HepG2 (cell line): ENCODE measurements around the gene TUBGCP4. TPM values are rescaled to one million over a fixed set of nuclear protein-coding genes. Genes with fewer than 3 reads are reported as not detected.

Source experiments
- ADNP ChIP-seq: sonication (generic); formaldehyde crosslinking; IDR thresholded peaks from 2 replicates; pipeline ENCODE4 v1.4.0; 2020; ENCODE audit warnings: missing genetic modification reagents
- BRD4 ChIP-seq: sonication (generic); formaldehyde crosslinking; IDR thresholded peaks from 2 replicates; pipeline ENCODE4 v1.4.0; 2020; ENCODE audit warnings: missing genetic modification reagents
- CBX2 ChIP-seq, 2 experiments: fragments of 200-600 bp in 1 of 2; sonication (generic); formaldehyde crosslinking in 1 of 2; IDR thresholded peaks; 2 replicates each; pipeline versions ENCODE4 v1.7.0 to v1.8.1; 2018 to 2022; ENCODE audit warnings: low read depth in 2 of 2, low read length in 1 of 2, mild to moderate bottlenecking in 1 of 2, missing genetic modification reagents in 1 of 2
- ELF1 ChIP-seq: sonication (generic); formaldehyde crosslinking; IDR thresholded peaks from 2 replicates; pipeline ENCODE4 v1.4.0; 2020; ENCODE audit warnings: missing genetic modification reagents
- HNF4G ChIP-seq, 2 experiments: sonication (generic) in 1 of 2; formaldehyde crosslinking in 1 of 2; IDR thresholded peaks; 2 replicates each; pipeline versions ENCODE4 v1.4.0 to v1.6.1; 2011 to 2020; ENCODE audit warnings: borderline replicate concordance in 2 of 2, low read depth in 2 of 2, mild to moderate bottlenecking in 2 of 2, low read length in 1 of 2, missing genetic modification reagents in 1 of 2, moderate library complexity in 1 of 2
- KLF6 ChIP-seq: IDR thresholded peaks from 2 replicates; pipeline ENCODE4 v1.8.0; 2016; ENCODE audit warnings: missing biosample characterization, missing genetic modification reagents
- MLXIP ChIP-seq: sonication (generic); formaldehyde crosslinking; IDR thresholded peaks from 2 replicates; pipeline ENCODE4 v1.9.0; 2021; ENCODE audit warnings: missing genetic modification reagents, borderline replicate concordance
- POLR2AphosphoS5 ChIP-seq: IDR thresholded peaks from 2 replicates; pipeline ENCODE4 v1.6.1; 2012; ENCODE audit warnings: low read depth, low read length
- ZBTB39 ChIP-seq: sonication (generic); formaldehyde crosslinking; IDR thresholded peaks from 2 replicates; pipeline ENCODE4 v1.5.0; 2020; ENCODE audit warnings: missing genetic modification reagents
- ZBTB43 ChIP-seq: sonication (generic); formaldehyde crosslinking; conservative IDR thresholded peaks from 2 replicates; pipeline ENCODE4 v1.4.0; 2020; ENCODE audit warnings: missing genetic modification reagents
- ZMAT5 ChIP-seq: sonication (generic); formaldehyde crosslinking; IDR thresholded peaks from 2 replicates; pipeline ENCODE4 v1.5.0; 2020; ENCODE audit warnings: mild to moderate bottlenecking, low read depth, missing genetic modification reagents, borderline replicate concordance
- ZNF383 ChIP-seq: sonication (generic); formaldehyde crosslinking; IDR thresholded peaks from 2 replicates; pipeline ENCODE4 v1.4.0; 2020; ENCODE audit warnings: missing genetic modification reagents, mild to moderate bottlenecking, borderline replicate concordance
- ZSCAN12 ChIP-seq: sonication (generic); formaldehyde crosslinking; IDR thresholded peaks from 2 replicates; pipeline ENCODE4 v1.9.0; 2021; ENCODE audit warnings: mild to moderate bottlenecking, missing genetic modification reagents
- ZSCAN29 ChIP-seq: sonication (generic); formaldehyde crosslinking; conservative IDR thresholded peaks from 2 replicates; pipeline ENCODE4 v1.4.0; 2020; ENCODE audit warnings: mild to moderate bottlenecking, missing genetic modification reagents
- polyA plus RNA-seq, 8 experiments: library from polyadenylated mRNA; depleted of rRNA in 3 of 8; stranded (reverse) in 7 of 8; unstranded in 1 of 8; fragments of >200 nt; fragmentation: Illumina TruSeq in 4 of 8; extraction: Trizol in 4 of 8; gene quantifications; 2 replicates each; pipeline versions ENCODE4 v1.2.1 to v1.2.3, GENCODE V29; 2011 to 2016; ENCODE audit warnings: low read depth in 4 of 8, missing spikeins in 1 of 8, mixed read lengths in 1 of 8; ENCODE audit not compliant: insufficient read depth in 1 of 8
- total RNA-seq, 5 experiments: library from RNA; depleted of rRNA; stranded (reverse); fragments of >200 nt; fragmentation: Illumina TruSeq; extraction: Trizol; gene quantifications; 2 replicates each; pipeline ENCODE4 v1.2.3, GENCODE V29; 2016; ENCODE audit warnings: low read depth in 1 of 5

Gene TUBGCP4
- total and polyA plus RNA-seq, 2 of the 13 experiments (the other 11 are each of a cell fraction or from before 2014, with no cell fraction given): 15.0 to 20.5 TPM

GRCh38 chr15:43370975-43371974 lies at the start of gene TUBGCP4, which contains the start of gene ZSCAN29 (continued):
- TF ChIP-seq KLF6 (CRISPR knock-in tag) (0 out of 2 replicates have a peak, but pooled peaks have one; percentile 28), ZBTB43 (CRISPR knock-in tag) (no peak), ZNF383 (no peak), ZMAT5 (CRISPR knock-in tag) (no peak), CBX2 (IDR thresholded peaks at IDR 0.05; ENCODE audit: low read depth, low read length) (no peak), CBX2 (CRISPR knock-in tag; IDR thresholded peaks at IDR 0.05; ENCODE audit: low read depth) (no peak), ZSCAN12 (CRISPR knock-in tag) (no peak), MLXIP (CRISPR knock-in tag) (no peak), ZSCAN29 (CRISPR knock-in tag) (peak; percentile 65; the same call in 1 of the 2 replicates), ADNP (CRISPR knock-in tag) (no peak), POLR2AphosphoS5 (peak; percentile 84), ZBTB39 (CRISPR knock-in tag) (no peak; the same call in 1 of the 2 replicates), ELF1 (CRISPR knock-in tag) (peak; percentile 94), HNF4G (IDR thresholded peaks at IDR 0.05; ENCODE audit: borderline replicate concordance, low read depth, low read length) (no peak), HNF4G (CRISPR knock-in tag; IDR thresholded peaks at IDR 0.05; ENCODE audit: borderline replicate concordance, low read depth) (no peak), BRD4 (CRISPR knock-in tag) (peak; percentile 69)
